GM12878 (cell line): ENCODE measurements around the gene PKLR. TPM values are rescaled to one million over a fixed set of nuclear protein-coding genes. Genes with fewer than 3 reads are reported as not detected.

Experiments used
- ATAC-seq: fragments of 200-7000 bp; cut with Tn5 transposase; 3 replicates; pipeline ENCODE4 v1.9.1; 2020; ENCODE audit warnings: mild to moderate bottlenecking, moderate library complexity
- BruUV-seq: library from RNA; stranded (reverse); fragments of 400-500 nt; replicated peaks from 2 replicates; lab custom pipeline; 2021; lab: Mats Ljungman, UMichigan
- CTCF ChIA-PET: fragments of 300-600 bp; sonication (Branson Sonifier 250); formaldehyde crosslinking; extraction: SDS; loops from one replicate; lab custom pipeline; 2021; ENCODE audit warnings: inconsistent platforms; lab: Yijun Ruan, JAX
- POLR2A ChIA-PET: fragments of 350-600 bp; formaldehyde crosslinking; extraction: SDS; loops from one replicate; lab custom pipeline; 2021; ENCODE audit warnings: inconsistent platforms; lab: Charles Lee
- RAD21 ChIA-PET: fragments of 300-600 bp; sonication (Branson Sonifier 250); formaldehyde crosslinking; loops from one replicate; lab custom pipeline; 2023; ENCODE audit warnings: antibody characterized with exemption; ENCODE audit not compliant: unreplicated experiment; lab: Charles Lee
- SMC1A ChIA-PET: fragments of 300-600 bp; sonication (Branson Sonifier 250); formaldehyde crosslinking; loops from one replicate; lab custom pipeline; 2023; ENCODE audit not compliant: unreplicated experiment, uncharacterized antibody; lab: Charles Lee
- DNase-seq: peaks from one replicate; pipeline ENCODE4 v3.0.0-alpha.2; 2011; ENCODE audit warnings: low read depth, low spot score
- FAIRE-seq: peaks from 3 replicates; lab custom pipeline; 2011; peaks lifted over from hg19 to GRCh38; lab: Jason Lieb, UNC
- H2AFZ ChIP-seq: 2 replicates; pipeline ENCODE4 v1.6.0; 2011; ENCODE audit warnings: low read depth, low read length, control low read depth; ENCODE audit not compliant: control insufficient read depth
- H3K27ac ChIP-seq: 2 replicates; pipeline ENCODE4 v1.5.1; 2011; ENCODE audit warnings: control low read depth; ENCODE audit not compliant: control insufficient read depth, insufficient read depth
- H3K27me3 ChIP-seq, 2 experiments: replicated peaks in 1 of 2; 2 replicates each; pipeline versions ENCODE4 v1.6.0 to v1.6.1; 2011; ENCODE audit warnings: low read length in 1 of 2; ENCODE audit not compliant: control insufficient read depth in 2 of 2, insufficient read depth in 2 of 2
- H3K36me3 ChIP-seq, 2 experiments: 2 replicates each; pipeline ENCODE4 v1.5.1; 2011; ENCODE audit warnings: low read length in 1 of 2; ENCODE audit not compliant: control insufficient read depth in 2 of 2, insufficient read depth in 2 of 2
- H3K4me1 ChIP-seq: 2 replicates; pipeline ENCODE4 v1.6.1; 2011; ENCODE audit warnings: mild to moderate bottlenecking, low read length, moderate library complexity, mixed read lengths; ENCODE audit not compliant: control insufficient read depth, insufficient read depth
- H3K4me2 ChIP-seq: 2 replicates; pipeline ENCODE4 v1.6.0; 2011; ENCODE audit warnings: control low read depth; ENCODE audit not compliant: control insufficient read depth, insufficient read depth
- H3K4me3 ChIP-seq: fragments of 200-600 bp; sonication (generic); 2 replicates; pipeline ENCODE4 v1.5.1; 2016
- H3K79me2 ChIP-seq: 2 replicates; pipeline ENCODE4 v1.6.0; 2011; ENCODE audit warnings: low read length; ENCODE audit not compliant: control insufficient read depth, insufficient read depth
- H3K9ac ChIP-seq: 2 replicates; pipeline ENCODE4 v1.8.0; 2011; ENCODE audit warnings: low read length, control low read depth, mixed read lengths; ENCODE audit not compliant: control insufficient read depth, insufficient read depth
- H3K9me3 ChIP-seq: replicated peaks from 3 replicates; pipeline ENCODE4 v1.5.1; 2011; ENCODE audit warnings: mild to moderate bottlenecking, low read length; ENCODE audit not compliant: control insufficient read depth, insufficient read depth
- H4K20me1 ChIP-seq: 2 replicates; pipeline ENCODE4 v1.6.0; 2011; ENCODE audit not compliant: control insufficient read depth, insufficient read depth
- MYC ChIP-seq: IDR thresholded peaks from 2 replicates; pipeline ENCODE4 v1.6.1; 2011; ENCODE audit warnings: mild to moderate bottlenecking, low read length, moderate library complexity, inconsistent platforms; ENCODE audit not compliant: insufficient read depth, insufficient replicate concordance, insufficient read length, severe bottlenecking
- SUZ12 ChIP-seq: fragments of 200-600 bp; sonication (generic); IDR thresholded peaks from one replicate; pipeline ENCODE4 v1.6.1; 2018; ENCODE audit warnings: antibody characterized with exemption, mild to moderate bottlenecking; ENCODE audit not compliant: unreplicated experiment
- TAF1 ChIP-seq: IDR thresholded peaks from 2 replicates; pipeline ENCODE4 v1.6.1; 2011; ENCODE audit warnings: mild to moderate bottlenecking, low read depth, low read length, borderline replicate concordance
- WGBS: methylation state at CpG from one replicate; pipeline ENCODE4 v1.1.6; 2016; ENCODE audit warnings: low lambda C conversion rate; ENCODE audit not compliant: insufficient replicate concordance, insufficient coverage; ENCODE audit errors: missing lambda C conversion rate; 5-methylcytosine and 5-hydroxymethylcytosine counted together
- in situ Hi-C: fragments of 300-500 bp; cut with MboI; formaldehyde crosslinking; loops from 9 replicates; pipeline ENCODE4 v1.14.3; 2018; ENCODE audit warnings: mixed read lengths
- intact Hi-C: fragments of 100-400 bp; cut with micrococcal nuclease; formaldehyde crosslinking; loops from one replicate; pipeline ENCODE4 v1.14.2; 2022; ENCODE audit not compliant: unreplicated experiment
- polyA plus RNA-seq, 11 experiments: library from polyadenylated mRNA; depleted of rRNA in 4 of 11; unstranded in 6 of 11; stranded (reverse) in 5 of 11; fragments of >200 nt; fragmentation: Nextera tagmentation in 4 of 11; fragmentation: Illumina TruSeq in 1 of 11; extraction: Ambion mirVana in 4 of 11; extraction: Trizol in 1 of 11; gene quantifications; 1 replicate in 1 of 11; 2 replicates in 10 of 11; pipeline versions ENCODE4 v1.2.1 to v1.2.3, GENCODE V29; 2011 to 2016; ENCODE audit warnings: inconsistent platforms in 2 of 11, missing spikeins in 2 of 11, low read depth in 1 of 11
- total RNA-seq, 4 experiments: library from RNA; depleted of rRNA in 3 of 4; stranded (reverse); fragments of >200 nt in 3 of 4; fragmentation: Illumina TruSeq in 1 of 4; extraction: Trizol in 1 of 4; gene quantifications; 2 replicates each; pipeline versions ENCODE4 v1.2.1 to v1.2.3, GENCODE V29; 2013 to 2021
- TF ChIP-seq, protein P1 (sequence below): fragments of 450-650 bp; IDR thresholded peaks from 2 replicates; pipeline ENCODE4 v1.6.1; 2018; ENCODE audit warnings: borderline replicate concordance, mild to moderate bottlenecking; ENCODE audit not compliant: partially characterized antibody
- TF ChIP-seq, protein P2 (sequence below): IDR thresholded peaks from 2 replicates; pipeline ENCODE4 v1.6.1; 2011; ENCODE audit warnings: mild to moderate bottlenecking, low read depth, low read length, moderate library complexity; ENCODE audit not compliant: insufficient replicate concordance
- TF ChIP-seq, protein P3 (sequence below): fragments of 450-650 bp; formaldehyde crosslinking; IDR thresholded peaks from 2 replicates; pipeline ENCODE4 v1.4.0; 2022; ENCODE audit warnings: mild to moderate bottlenecking, moderate library complexity
- TF ChIP-seq, protein P4 (sequence below): fragments of 450-650 bp; formaldehyde crosslinking; IDR thresholded peaks from 2 replicates; pipeline ENCODE4 v1.5.0; 2022; ENCODE audit warnings: mild to moderate bottlenecking, missing genetic modification characterization

PKLR gene
- total and polyA plus RNA-seq, 10 of the 15 experiments (the other 5 are each of a cell fraction or from before 2014, with no cell fraction given), result 0.04 to 0.15 (median 0.08) TPM; not detected in 7

DNA sequence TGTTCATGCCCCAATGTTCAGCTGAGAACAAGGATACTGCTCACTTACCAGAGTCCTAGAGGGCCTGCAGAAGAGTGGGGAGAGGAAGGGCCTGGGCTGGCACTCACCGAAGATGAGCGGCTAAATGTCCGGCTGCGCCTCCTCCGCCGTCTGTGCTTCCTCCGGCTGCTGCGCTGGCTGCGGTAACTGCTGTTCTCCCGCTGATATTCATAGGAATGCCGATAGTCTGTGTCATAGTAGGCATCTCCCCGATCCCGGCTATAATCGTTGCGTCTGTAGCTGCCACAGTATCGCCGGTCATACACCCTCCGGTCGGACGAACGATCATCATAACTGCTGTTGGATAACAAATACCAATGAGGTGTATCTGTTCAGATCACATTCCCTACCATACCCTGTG lies 31.9 kb downstream of the PKLR start:
- WGBS, result 95% methylated on average over 21 of the region's 21 CpGs
- H3K27me3 ChIP-seq, result no peaks in the 10 kb centered on the region
- ATAC-seq (no peak), FAIRE-seq (no peak), DNase-seq (no peak)
- in situ Hi-C loops (no loop called here), intact Hi-C loops (no loop called here)
- no peak overlapping the region for H3K27ac ChIP-seq
- no TSS peak for BruUV-seq
- no peak overlapping the region for H3K4me3 ChIP-seq
- H4K20me1 ChIP-seq, result no peaks in the 10 kb centered on the region
- no peak overlapping the region for H3K9ac ChIP-seq
- TF ChIP-seq SUZ12 (no peak), TAF1 (no peak), MYC (no peak)
- TF ChIP-seq, protein P1, sequence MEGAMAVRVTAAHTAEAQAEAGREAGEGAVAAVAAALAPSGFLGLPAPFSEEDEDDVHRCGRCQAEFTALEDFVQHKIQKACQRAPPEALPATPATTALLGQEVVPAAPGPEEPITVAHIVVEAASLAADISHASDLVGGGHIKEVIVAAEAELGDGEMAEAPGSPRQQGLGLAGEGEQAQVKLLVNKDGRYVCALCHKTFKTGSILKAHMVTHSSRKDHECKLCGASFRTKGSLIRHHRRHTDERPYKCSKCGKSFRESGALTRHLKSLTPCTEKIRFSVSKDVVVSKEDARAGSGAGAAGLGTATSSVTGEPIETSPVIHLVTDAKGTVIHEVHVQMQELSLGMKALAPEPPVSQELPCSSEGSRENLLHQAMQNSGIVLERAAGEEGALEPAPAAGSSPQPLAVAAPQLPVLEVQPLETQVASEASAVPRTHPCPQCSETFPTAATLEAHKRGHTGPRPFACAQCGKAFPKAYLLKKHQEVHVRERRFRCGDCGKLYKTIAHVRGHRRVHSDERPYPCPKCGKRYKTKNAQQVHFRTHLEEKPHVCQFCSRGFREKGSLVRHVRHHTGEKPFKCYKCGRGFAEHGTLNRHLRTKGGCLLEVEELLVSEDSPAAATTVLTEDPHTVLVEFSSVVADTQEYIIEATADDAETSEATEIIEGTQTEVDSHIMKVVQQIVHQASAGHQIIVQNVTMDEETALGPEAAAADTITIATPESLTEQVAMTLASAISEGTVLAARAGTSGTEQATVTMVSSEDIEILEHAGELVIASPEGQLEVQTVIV, result no peak
- TF ChIP-seq, protein P2, sequence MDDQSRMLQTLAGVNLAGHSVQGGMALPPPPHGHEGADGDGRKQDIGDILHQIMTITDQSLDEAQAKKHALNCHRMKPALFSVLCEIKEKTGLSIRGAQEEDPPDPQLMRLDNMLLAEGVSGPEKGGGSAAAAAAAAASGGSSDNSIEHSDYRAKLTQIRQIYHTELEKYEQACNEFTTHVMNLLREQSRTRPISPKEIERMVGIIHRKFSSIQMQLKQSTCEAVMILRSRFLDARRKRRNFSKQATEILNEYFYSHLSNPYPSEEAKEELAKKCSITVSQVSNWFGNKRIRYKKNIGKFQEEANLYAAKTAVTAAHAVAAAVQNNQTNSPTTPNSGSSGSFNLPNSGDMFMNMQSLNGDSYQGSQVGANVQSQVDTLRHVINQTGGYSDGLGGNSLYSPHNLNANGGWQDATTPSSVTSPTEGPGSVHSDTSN, result no peak
- TF ChIP-seq, protein P3, sequence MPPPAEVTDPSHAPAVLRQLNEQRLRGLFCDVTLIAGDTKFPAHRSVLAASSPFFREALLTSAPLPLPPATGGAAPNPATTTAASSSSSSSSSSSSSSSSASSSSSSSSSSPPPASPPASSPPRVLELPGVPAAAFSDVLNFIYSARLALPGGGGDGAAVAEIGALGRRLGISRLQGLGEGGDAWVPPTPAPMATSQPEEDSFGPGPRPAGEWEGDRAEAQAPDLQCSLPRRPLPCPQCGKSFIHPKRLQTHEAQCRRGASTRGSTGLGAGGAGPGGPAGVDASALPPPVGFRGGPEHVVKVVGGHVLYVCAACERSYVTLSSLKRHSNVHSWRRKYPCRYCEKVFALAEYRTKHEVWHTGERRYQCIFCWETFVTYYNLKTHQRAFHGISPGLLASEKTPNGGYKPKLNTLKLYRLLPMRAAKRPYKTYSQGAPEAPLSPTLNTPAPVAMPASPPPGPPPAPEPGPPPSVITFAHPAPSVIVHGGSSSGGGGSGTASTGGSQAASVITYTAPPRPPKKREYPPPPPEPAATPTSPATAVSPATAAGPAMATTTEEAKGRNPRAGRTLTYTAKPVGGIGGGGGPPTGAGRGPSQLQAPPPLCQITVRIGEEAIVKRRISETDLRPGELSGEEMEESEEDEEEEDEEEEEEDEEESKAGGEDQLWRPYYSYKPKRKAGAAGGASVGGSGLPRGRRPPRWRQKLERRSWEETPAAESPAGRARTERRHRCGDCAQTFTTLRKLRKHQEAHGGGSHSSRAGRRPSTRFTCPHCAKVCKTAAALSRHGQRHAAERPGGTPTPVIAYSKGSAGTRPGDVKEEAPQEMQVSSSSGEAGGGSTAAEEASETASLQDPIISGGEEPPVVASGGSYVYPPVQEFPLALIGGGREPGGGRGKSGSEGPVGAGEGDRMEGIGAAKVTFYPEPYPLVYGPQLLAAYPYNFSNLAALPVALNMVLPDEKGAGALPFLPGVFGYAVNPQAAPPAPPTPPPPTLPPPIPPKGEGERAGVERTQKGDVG (CRISPR knock-in tag), result no peak
- TF ChIP-seq, protein P4, sequence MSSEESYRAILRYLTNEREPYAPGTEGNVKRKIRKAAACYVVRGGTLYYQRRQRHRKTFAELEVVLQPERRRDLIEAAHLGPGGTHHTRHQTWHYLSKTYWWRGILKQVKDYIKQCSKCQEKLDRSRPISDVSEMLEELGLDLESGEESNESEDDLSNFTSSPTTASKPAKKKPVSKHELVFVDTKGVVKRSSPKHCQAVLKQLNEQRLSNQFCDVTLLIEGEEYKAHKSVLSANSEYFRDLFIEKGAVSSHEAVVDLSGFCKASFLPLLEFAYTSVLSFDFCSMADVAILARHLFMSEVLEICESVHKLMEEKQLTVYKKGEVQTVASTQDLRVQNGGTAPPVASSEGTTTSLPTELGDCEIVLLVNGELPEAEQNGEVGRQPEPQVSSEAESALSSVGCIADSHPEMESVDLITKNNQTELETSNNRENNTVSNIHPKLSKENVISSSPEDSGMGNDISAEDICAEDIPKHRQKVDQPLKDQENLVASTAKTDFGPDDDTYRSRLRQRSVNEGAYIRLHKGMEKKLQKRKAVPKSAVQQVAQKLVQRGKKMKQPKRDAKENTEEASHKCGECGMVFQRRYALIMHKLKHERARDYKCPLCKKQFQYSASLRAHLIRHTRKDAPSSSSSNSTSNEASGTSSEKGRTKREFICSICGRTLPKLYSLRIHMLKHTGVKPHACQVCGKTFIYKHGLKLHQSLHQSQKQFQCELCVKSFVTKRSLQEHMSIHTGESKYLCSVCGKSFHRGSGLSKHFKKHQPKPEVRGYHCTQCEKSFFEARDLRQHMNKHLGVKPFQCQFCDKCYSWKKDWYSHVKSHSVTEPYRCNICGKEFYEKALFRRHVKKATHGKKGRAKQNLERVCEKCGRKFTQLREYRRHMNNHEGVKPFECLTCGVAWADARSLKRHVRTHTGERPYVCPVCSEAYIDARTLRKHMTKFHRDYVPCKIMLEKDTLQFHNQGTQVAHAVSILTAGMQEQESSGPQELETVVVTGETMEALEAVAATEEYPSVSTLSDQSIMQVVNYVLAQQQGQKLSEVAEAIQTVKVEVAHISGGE (CRISPR knock-in tag), result no peak
- RAD21 ChIA-PET, result interaction anchor here (1.2 kb wide), 1 partner anchor 54 kb away, joined by 3 read pairs; no protein-coding TSS in a partner anchor
- H3K36me3 ChIP-seq, result peaks cover 29 to 32% of the 10 kb centered on the region in 2 experiments
- H2AFZ ChIP-seq, result no peak overlapping the region
- POLR2A ChIA-PET, result no interaction called here
- CTCF ChIA-PET, result interaction anchor here (8.6 kb wide), 1 partner anchor 19 kb away, joined by 80 read pairs; no protein-coding TSS in a partner anchor
- no peaks in the 10 kb centered on the region for H3K9me3 ChIP-seq
- peaks cover 3% of the 10 kb centered on the region for H3K4me1 ChIP-seq
- no peak overlapping the region for H3K4me2 ChIP-seq
- SMC1A ChIA-PET, result interaction anchor here (0.7 kb wide), 1 partner anchor 343 kb away, joined by 3 read pairs; no protein-coding TSS in a partner anchor
- peaks cover 30% of the 10 kb centered on the region for H3K79me2 ChIP-seq
